SIG-M5 (cell line): ENCODE data around the gene TMIGD1.

Experiments used
- DNase-seq: peaks from one replicate; lab custom pipeline; 2025; lab: John Stamatoyannopoulos, UW

TMIGD1 gene

GRCh38 chr17:30333503-30334360 lies at the start of gene TMIGD1:
Gene TMIGD1 (minus strand): TSS chr17:30334057. CDS start chr17:30332133, 1,924 bp downstream.
- DNase-seq = no peak

GRCh38 chr17:30382345-30382744 lies 48.5 kb upstream of the TMIGD1 start:
- DNase-seq = no peak

DNA sequence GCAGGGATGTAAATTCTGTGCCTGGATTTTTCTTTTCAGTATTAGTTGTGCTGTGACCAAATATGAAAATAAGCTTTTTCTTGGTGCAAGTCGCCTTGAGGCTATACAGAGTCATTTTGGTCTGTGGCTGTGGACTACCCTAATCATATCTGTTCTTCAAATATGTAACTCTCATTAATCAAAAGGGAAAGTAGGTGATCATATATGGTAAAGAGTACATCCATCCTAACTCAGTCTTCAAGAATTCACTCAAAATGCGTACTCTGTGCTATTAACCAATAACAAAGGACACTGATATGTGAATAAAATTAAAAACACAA lies 47.4 kb upstream of the TMIGD1 start:
- DNase-seq = no peak

DNA sequence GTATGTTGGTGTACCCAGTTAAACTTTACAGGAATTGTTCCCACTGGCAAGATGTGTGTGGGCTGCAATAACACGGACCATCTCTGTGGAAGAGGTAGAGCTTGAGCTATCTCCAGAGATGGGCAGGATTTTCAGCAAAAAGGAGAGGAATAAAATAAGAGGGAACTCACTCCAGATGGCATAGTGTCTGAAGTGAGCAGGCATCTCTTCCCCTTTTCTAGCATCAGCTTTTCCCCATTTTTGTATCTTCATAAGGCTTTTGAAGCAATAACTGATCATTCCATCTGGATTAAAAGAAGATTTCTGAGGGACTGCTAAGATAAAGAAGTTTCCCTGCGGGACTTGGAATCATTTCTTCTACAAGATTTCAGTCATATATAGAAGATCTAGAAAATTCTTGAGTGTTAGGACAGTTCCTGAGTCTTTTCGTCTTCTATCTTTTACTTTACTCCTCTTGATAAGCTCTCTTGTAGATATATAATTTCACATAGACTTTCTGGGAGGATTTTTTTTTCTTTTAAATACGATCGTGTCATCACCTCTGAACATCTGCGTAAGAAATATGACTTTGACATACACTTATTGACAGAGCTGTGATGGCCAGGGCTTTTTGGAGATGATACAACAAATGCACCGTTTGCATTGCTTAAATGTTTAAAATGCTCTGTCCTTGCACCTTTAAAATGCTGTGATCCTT lies 46.9 kb upstream of the TMIGD1 start:
- DNase-seq = no peak

GRCh38 chr17:30379903-30380381 lies 46.1 kb upstream of the TMIGD1 start:
- DNase-seq = no peak

GRCh38 chr17:30379303-30379902 lies 45.5 kb upstream of the TMIGD1 start:
- no peak for DNase-seq

DNA sequence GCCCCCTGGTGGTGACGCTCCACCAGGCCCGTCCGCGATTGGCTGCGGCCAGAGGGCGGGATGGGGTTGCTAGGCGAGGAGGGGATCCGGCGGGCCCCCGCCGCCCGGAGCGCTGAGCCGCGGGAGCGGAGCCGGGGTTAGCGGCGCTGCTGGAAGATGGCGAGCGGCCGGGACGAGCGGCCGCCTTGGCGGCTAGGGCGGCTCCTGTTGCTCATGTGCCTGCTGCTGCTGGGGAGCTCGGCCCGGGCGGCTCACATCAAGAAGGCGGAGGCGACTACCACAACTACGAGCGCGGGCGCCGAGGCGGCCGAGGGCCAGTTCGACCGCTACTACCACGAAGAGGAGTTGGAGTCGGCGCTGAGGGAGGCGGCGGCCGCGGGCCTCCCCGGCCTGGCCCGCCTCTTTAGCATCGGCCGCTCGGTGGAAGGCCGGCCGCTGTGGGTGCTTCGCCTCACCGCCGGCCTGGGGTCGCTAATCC lies 45.0 kb upstream of the TMIGD1 start, which contains the start of gene CPD:
Gene CPD (plus strand): TSS at position 103 of the 478 bp plus-strand sequence. CDS start 54 bp downstream, at position 157.
- no peak for DNase-seq

DNA sequence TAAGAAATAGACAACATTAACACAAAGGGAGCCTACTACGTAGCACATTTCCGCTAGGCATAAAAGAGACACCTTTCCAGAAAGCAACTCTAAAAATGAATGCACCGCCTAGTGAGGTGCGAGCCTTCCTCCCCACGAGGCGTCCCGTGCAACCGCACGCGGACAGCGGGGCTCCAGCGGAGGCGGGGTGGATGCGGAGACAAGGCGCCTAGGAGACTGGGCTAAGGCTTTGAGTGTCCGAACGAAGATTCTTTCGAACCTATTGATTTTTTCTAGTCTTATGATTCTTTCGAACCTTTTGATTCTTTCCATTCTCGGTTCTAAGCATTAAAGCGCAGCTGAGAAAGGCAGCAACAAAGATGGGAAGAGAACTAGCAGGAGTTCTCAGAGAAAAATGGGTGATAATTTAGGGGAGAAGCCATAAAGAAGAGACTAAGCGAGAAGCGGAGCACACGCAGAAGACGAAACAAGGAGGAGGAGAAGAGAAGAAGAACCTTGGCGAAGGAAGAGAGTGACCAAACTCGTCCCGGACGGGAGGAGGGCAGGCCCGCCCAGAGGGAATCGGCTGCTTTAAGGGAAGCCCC lies 44.5 kb upstream of the TMIGD1 start:
- peak; percentile 28 for DNase-seq

- no peak for DNase-seq
Observed at GRCh38 chr17:30377574-30378240, 43.9 kb upstream of the TMIGD1 start.

- no peak for DNase-seq
Observed at GRCh38 chr17:30376621-30377452, 43.0 kb upstream of the TMIGD1 start.

DNA sequence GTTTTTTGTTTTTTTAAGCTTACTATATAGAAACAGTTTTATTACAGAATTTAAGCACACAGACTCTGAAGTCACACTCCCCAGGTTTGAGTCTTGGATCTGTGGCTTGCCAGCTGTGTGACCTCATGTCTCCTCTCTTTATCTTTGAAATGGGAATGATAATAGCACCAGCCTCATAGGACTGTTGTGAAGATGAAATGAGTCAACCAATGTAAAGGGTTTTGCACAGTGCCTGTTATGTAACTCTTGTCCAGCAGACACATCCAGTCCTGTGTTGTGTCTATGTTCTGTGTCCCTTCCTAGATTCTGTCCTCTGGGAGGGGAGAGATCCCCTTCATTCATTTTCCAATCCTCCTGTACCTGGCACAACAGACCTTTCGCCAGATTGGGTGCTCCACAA lies 41.8 kb upstream of the TMIGD1 start:
- DNase-seq = no peak

DNA sequence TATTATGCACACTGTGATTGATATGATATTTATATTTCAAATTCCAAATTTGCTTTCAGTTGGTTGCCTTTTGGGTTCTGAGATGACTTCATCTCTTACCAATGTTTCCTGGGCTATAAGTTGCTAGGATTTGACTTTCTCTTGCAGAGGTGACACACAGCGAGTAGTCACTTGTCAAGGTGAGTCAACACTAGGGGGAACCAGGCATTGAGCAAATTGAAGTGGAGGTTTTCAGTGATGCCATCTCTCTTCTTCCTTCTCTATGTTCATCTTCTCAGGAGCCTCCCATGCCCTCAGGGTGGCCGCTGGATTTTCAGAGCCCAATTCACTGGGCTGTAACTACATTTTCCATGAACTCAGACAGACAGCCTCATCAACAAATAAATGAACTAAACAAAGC lies 38.9 kb upstream of the TMIGD1 start:
- no peak for DNase-seq

- no peak for DNase-seq
Observed at GRCh38 chr17:30369995-30370394, 36.1 kb upstream of the TMIGD1 start.

DNA sequence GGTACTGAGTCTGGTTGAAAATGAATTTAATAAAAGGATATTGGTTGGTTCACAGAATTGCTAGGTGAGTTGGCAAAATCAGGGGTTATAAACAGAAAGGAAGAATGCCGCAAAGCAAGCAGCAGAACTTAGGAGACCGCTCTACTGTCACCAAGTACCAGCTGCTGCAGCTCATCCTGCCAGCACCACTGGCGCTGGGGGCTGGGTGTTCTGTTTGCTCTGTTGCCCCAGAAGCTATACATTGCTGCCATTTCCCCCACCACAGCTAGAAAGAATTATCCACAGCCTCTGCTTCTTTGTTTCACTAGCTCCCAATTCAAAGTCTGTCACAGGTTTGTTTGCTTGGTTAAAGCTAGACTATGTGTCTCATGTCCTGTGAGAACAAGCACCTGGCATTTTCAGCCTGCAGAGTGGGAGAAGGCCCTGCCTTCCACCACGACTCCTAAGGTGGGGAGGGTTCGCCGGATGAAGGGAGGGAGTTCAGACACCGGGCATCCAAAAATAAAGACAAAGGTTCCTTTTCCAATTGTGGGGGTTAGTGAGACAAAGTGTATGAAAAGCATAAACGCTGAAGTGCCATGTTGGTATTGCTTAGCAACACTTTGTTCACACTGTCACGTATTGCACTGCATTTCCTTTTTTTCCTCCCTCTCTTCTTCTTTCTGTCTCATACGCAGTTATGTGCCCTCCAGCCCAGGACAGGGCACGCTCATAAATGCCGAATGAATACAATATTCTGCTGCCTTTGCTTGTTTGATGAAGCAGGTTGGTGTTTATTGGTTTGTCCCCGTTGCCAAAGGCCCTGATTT lies 35.3 kb upstream of the TMIGD1 start:
- DNase-seq = no peak

- DNase-seq = no peak
Observed at GRCh38 chr17:30366536-30366935, 32.7 kb upstream of the TMIGD1 start.

DNA sequence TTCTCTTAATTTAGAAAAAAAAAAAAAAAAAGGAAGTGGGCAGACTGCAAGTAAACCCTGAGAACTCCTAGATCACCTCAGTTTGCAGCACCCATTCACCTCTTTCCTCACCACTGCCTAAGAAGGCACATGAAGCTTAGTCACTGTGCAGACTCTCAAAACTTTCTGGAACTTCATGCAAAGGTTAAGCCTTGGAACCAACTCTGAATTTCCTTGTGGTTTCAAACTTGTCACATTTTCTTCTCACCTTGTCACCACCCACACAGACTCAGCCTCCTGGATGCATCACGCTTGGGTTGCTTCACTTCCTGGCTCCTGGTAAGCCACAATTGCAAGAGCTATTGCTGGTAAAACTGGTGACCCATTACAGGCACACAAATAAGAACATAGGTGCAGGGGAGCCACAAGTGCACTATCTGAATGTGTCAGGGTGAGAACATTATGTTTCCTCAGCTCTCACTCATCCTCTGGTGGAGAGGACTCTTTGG lies 29.9 kb upstream of the TMIGD1 start:
- DNase-seq = peak; percentile 84

GRCh38 chr17:30361766-30362279 lies 28.0 kb upstream of the TMIGD1 start:
- no peak for DNase-seq

DNA sequence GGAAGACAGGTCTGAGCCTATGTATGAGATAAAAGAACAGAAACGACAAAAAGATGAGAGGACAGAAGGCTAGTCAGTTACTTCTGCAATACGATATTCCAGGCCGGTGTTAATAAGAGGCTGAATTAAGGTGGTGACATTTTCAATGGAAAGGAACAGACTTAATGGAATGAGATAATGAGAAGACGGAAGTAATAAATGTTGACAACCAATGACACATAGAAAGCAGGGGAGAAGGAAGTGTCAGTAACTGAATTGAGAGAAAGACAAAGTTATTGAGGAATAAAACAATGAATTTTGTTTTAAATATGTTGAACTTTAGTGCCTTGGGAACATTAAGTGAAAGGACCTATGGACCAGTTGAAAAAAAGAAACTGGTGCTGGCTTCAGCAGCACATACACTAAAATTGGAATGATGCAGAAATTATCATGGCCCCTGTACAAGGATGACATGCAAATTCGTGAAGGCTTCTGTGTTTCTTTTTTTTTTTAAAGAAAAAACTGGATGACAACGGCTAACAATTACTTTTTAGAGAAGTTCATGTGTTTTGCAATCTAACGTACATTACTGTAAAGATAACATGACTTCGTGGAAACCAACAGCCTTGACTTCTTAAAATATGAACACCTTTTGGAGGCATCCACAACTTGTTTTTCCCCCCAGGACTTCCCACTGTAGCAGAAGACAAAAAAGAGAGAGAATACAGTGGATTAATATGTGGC lies 26.4 kb upstream of the TMIGD1 start:
- peak; percentile 59 for DNase-seq
